Stimulated activated CD8-positive, alpha-beta memory T cell treated with anti-CD3 and anti-CD28 coated beads, Interleukin-7, amount 100 ng/mL, for 24 hours (primary cell): Measurements from ENCODE around the gene SYNE3.
"Not testable (repeated sequence)": the region's sequence is repeated elsewhere in the genome, so short reads cannot be mapped to it uniquely, and the experiment has no call there.

Experiments
- DNase-seq: peaks from one replicate; pipeline ENCODE4 v3.0.0-alpha.2; 2020; ENCODE audit warnings: low read depth

The SYNE3 gene

GRCh38 chr14:95524706-95525512 lies 8.5 kb upstream of the SYNE3 start:
- no peak for DNase-seq

- DNase-seq: no peak
These were observed 7.5 kb upstream of the SYNE3 start for GRCh38 chr14:95523815-95524448.

- no peak for DNase-seq
These were observed 6.8 kb upstream of the SYNE3 start for GRCh38 chr14:95523051-95523814.

GRCh38 chr14:95522556-95522955 lies 6.1 kb upstream of the SYNE3 start:
- no peak for DNase-seq

- no peak for DNase-seq
These were observed 5.7 kb upstream of the SYNE3 start for GRCh38 chr14:95522116-95522515.

- no peak for DNase-seq
These were observed 4.6 kb upstream of the SYNE3 start for GRCh38 chr14:95521001-95521400.

- DNase-seq: no peak
These were observed 3.9 kb upstream of the SYNE3 start for GRCh38 chr14:95520346-95520745.

GRCh38 chr14:95519699-95520098 lies 3.2 kb upstream of the SYNE3 start:
- no peak for DNase-seq

GRCh38 chr14:95518045-95518751 lies 1.7 kb upstream of the SYNE3 start:
- no peak for DNase-seq

- DNase-seq: peak; percentile 78
These were observed 576 bp downstream of the SYNE3 start for GRCh38 chr14:95515596-95516552.

- no peak for DNase-seq
These were observed 1.4 kb downstream of the SYNE3 start for GRCh38 chr14:95515080-95515489.

- no peak for DNase-seq
These were observed 2.0 kb downstream of the SYNE3 start for GRCh38 chr14:95514131-95515079.

GRCh38 chr14:95513291-95513690 lies 3.2 kb downstream of the SYNE3 start:
- DNase-seq: no peak

GRCh38 chr14:95511687-95512086 lies 4.8 kb downstream of the SYNE3 start:
- DNase-seq: no peak

GRCh38 chr14:95510804-95511203 lies 5.6 kb downstream of the SYNE3 start:
- no peak for DNase-seq

GRCh38 chr14:95510344-95510743 lies 6.1 kb downstream of the SYNE3 start:
- not testable (repeated sequence) for DNase-seq

GRCh38 chr14:95509495-95509894 lies 7.0 kb downstream of the SYNE3 start:
- DNase-seq: no peak

GRCh38 chr14:95508377-95508776 lies 8.1 kb downstream of the SYNE3 start:
- DNase-seq: no peak

GRCh38 chr14:95507701-95508103 lies 8.7 kb downstream of the SYNE3 start:
- no peak for DNase-seq

- no peak for DNase-seq
These were observed 9.3 kb downstream of the SYNE3 start for GRCh38 chr14:95507174-95507573.
